Esophagus squamous epithelium (tissue), 4 donors: ENCODE results near the gene RPTOR.

Experiments used
- POLR2A ChIP-seq, 4 donors: fragments of 450-650 bp; IDR thresholded peaks; one replicate each; pipeline ENCODE4 v1.6.1; 2017; ENCODE audit warnings: antibody characterized with exemption in 4 of 4, mild to moderate bottlenecking in 4 of 4, moderate library complexity in 3 of 4
- TF ChIP-seq, protein P1 (sequence below), 6 experiments: fragments of 450-650 bp in 4 of 6; fragments of 200-600 bp in 2 of 6; sonication (generic) in 2 of 6; IDR thresholded peaks; one replicate each; pipeline ENCODE4 v1.5.1; 2016 to 2019; ENCODE audit warnings: antibody characterized with exemption in 6 of 6, mild to moderate bottlenecking in 4 of 6, moderate library complexity in 4 of 6

DNA sequence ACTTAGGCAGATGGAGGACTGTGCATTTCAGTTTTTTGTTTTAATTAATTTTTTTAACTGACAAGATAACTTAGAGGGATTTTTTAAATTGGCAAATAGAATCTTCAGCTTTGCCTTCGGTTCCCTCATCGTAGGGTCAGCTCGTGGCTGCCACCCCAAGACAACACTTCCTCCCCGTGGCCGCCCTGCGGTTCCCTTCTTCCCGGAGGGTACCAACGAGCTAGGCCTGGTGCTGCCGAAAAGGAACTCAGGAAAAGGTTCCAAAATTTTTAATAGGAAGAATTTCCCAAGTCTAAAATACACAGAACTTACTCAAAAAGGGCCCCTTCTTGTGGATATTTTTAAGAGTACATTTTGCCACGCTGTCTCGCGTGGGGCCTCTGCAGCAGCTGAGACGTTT lies 236.6 kb downstream of the RPTOR start:
- TF ChIP-seq, protein P1, sequence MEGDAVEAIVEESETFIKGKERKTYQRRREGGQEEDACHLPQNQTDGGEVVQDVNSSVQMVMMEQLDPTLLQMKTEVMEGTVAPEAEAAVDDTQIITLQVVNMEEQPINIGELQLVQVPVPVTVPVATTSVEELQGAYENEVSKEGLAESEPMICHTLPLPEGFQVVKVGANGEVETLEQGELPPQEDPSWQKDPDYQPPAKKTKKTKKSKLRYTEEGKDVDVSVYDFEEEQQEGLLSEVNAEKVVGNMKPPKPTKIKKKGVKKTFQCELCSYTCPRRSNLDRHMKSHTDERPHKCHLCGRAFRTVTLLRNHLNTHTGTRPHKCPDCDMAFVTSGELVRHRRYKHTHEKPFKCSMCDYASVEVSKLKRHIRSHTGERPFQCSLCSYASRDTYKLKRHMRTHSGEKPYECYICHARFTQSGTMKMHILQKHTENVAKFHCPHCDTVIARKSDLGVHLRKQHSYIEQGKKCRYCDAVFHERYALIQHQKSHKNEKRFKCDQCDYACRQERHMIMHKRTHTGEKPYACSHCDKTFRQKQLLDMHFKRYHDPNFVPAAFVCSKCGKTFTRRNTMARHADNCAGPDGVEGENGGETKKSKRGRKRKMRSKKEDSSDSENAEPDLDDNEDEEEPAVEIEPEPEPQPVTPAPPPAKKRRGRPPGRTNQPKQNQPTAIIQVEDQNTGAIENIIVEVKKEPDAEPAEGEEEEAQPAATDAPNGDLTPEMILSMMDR (IDR thresholded peaks at IDR 0.05), result no peak
- no peak for TF ChIP-seq POLR2A (IDR thresholded peaks at IDR 0.05)
